ENCODE measurements around the gene ESR2.

DNA sequence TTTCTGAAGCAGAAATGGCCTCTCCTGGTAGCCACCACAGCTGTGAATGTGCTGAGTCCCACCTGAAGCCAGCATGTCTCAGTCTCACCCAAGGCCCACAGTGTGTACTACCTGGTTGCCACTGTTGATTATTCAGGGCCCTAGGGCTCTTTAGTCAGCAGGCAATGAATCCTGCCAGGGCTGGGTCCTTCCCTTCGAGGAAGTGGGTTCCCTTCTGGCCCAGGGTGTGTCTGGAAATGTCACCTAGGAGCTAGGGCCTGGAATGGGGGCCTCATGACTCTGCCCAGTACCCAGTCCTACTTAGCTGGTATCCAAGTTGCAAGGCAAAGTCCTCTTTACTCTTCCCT is 234.0 kb downstream of the ESR2 start:
- TF ChIP-seq POLR2AphosphoS5 (IDR thresholded peaks at IDR 0.05; ENCODE audit: insufficient read depth in 1 of 2, low read depth in 1 of 2) (no peak), CTCF (IDR thresholded peaks at IDR 0.05) (no peak), POLR2A (IDR thresholded peaks at IDR 0.05) (no peak)
